Osteocyte (in vitro differentiated cells): ENCODE data around the gene SERPINB6. TPM values are rescaled to one million over a fixed set of nuclear protein-coding genes. Genes with fewer than 3 reads are reported as not detected.
"Not testable (repeated sequence)": the region's sequence is repeated elsewhere in the genome, so short reads cannot be mapped to it uniquely, and the experiment has no call there.

Experiments used
- DNase-seq: peaks from one replicate; pipeline ENCODE4 v3.0.0; 2021; ENCODE audit warnings: mixed read lengths; ENCODE audit not compliant: unreplicated experiment; ENCODE audit errors: extremely low spot score
- H3K27ac Mint-ChIP-seq: one replicate; pipeline ENCODE4 v1.8.0; 2021; ENCODE audit warnings: mild to moderate bottlenecking, mixed read lengths; ENCODE audit not compliant: unreplicated experiment
- H3K27me3 Mint-ChIP-seq: one replicate; pipeline ENCODE4 v1.8.0; 2021; ENCODE audit warnings: mixed read lengths; ENCODE audit not compliant: unreplicated experiment
- H3K36me3 Mint-ChIP-seq: one replicate; pipeline ENCODE4 v1.8.0; 2021; ENCODE audit warnings: mixed read lengths; ENCODE audit not compliant: unreplicated experiment
- H3K4me1 Mint-ChIP-seq: one replicate; pipeline ENCODE4 v1.8.0; 2021; ENCODE audit warnings: mixed read lengths; ENCODE audit not compliant: unreplicated experiment
- H3K4me3 Mint-ChIP-seq: one replicate; pipeline ENCODE4 v1.8.0; 2021; ENCODE audit warnings: mild to moderate bottlenecking, moderate library complexity, mixed read lengths; ENCODE audit not compliant: unreplicated experiment
- H3K9me3 Mint-ChIP-seq: one replicate; pipeline ENCODE4 v1.8.0; 2021; ENCODE audit warnings: mixed read lengths; ENCODE audit not compliant: unreplicated experiment
- CTCF ChIP-seq: fragments of 200-600 bp; sonication (generic); IDR thresholded peaks from 2 replicates; pipeline ENCODE4 v1.5.0; 2021; ENCODE audit warnings: antibody characterized with exemption, mild to moderate bottlenecking, moderate library complexity
- total RNA-seq: library from RNA; stranded (reverse); gene quantifications from 2 replicates; pipeline ENCODE4 v1.2.1, GENCODE V29; 2021

SERPINB6 gene
- total RNA-seq, 1 donor from 2014 or later: 93.1 TPM

DNA sequence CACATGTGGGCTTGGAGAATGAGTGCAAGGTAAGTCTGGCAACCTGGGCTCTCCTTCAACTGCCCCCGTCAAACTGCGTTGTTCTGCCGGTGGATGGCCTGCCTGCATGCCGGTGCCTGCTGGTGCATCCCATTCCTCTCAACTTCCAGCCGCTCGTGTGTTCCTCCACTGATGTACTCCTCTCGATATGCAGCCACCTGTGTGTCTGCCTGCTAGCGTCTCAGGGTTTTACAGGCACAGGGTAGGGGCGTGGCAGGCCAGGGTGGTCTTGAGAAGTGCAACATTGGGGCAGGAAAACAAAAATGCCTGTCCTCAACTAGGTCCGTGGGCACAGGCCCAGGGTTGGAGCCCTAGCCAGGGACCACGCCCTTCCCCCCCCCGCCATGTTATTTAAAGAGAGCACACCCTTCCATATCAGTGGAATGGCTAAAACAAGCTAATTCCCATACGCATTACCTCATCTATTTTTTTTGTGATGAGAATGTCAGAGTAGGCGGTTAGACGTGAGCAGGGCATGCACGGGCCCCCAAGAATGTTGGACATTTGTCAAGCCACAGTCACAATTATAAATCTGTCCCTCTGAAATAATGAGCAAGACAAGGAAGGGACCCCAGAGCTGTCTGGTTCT, 33.2 kb downstream of the SERPINB6 start:
- peak; percentile 46 for DNase-seq
- Mint-ChIP-seq H3K27me3 (peaks cover 13% of the 10 kb centered on the region), H3K4me3 (no peak overlapping the region), H3K4me1 (no peaks in the 10 kb centered on the region), H3K36me3 (no peaks in the 10 kb centered on the region), H3K9me3 (no peaks in the 10 kb centered on the region), H3K27ac (no peak overlapping the region)
- TF ChIP-seq CTCF: no peak

- Mint-ChIP-seq H3K4me1 (no peaks in the 10 kb centered on the region), H3K36me3 (no peaks in the 10 kb centered on the region), H3K27ac (no peak overlapping the region), H3K9me3 (no peaks in the 10 kb centered on the region), H3K27me3 (peaks cover 13% of the 10 kb centered on the region), H3K4me3 (no peak overlapping the region)
- TF ChIP-seq CTCF: no peak
- peak; percentile 51 for DNase-seq
Observed at GRCh38 chr6:2937627-2938003, 33.8 kb downstream of the SERPINB6 start.

GRCh38 chr6:2935566-2936291, 35.6 kb downstream of the SERPINB6 start:
- no peak overlapping the region for H3K27ac Mint-ChIP-seq
- DNase-seq: peak; percentile 82
- H3K4me3 Mint-ChIP-seq: no peak overlapping the region
- peaks cover 15% of the 10 kb centered on the region for H3K27me3 Mint-ChIP-seq
- no peak for TF ChIP-seq CTCF
- no peaks in the 10 kb centered on the region for H3K9me3 Mint-ChIP-seq
- H3K36me3 Mint-ChIP-seq: no peaks in the 10 kb centered on the region
- peaks cover 4% of the 10 kb centered on the region for H3K4me1 Mint-ChIP-seq

GRCh38 chr6:2934057-2934456, 37.3 kb downstream of the SERPINB6 start:
- H3K4me1 Mint-ChIP-seq: peaks cover 4% of the 10 kb centered on the region
- no peak overlapping the region for H3K4me3 Mint-ChIP-seq

GRCh38 chr6:2932911-2933310, 38.5 kb downstream of the SERPINB6 start:
- not testable (repeated sequence) for H3K4me3 Mint-ChIP-seq, H3K4me1 Mint-ChIP-seq, H3K36me3 Mint-ChIP-seq, H3K9me3 Mint-ChIP-seq, H3K27ac Mint-ChIP-seq
- DNase-seq: peak; percentile 46
- H3K27me3 Mint-ChIP-seq: peaks cover 20% of the 10 kb centered on the region

More at GRCh38 chr6:2934057-2934456, 37.3 kb downstream of the SERPINB6 start:
- TF ChIP-seq CTCF: no peak
- no peak for DNase-seq
- Mint-ChIP-seq H3K27me3 (peaks cover 18% of the 10 kb centered on the region), H3K36me3 (peaks cover 2% of the 10 kb centered on the region), H3K9me3 (no peaks in the 10 kb centered on the region), H3K27ac (no peak overlapping the region)
